Measurements from ENCODE around the gene ABCC1. TPM values are rescaled to one million over a fixed set of nuclear protein-coding genes. Genes with fewer than 3 reads are reported as not detected.

The ABCC1 gene
- total and polyA plus RNA-seq, 2 of the 8 experiments (the other 6 are each of a cell fraction or from before 2014, with no cell fraction given): 42.6 to 66.8 TPM

- peaks cover 7 to 33% of the 10 kb centered on the region in 2 experiments for H4K20me1 ChIP-seq (replicated peaks in 1 of 2; ENCODE audit: control insufficient read depth in 1 of 2, insufficient read depth in 2 of 2, low read length in 2 of 2)
- H4K8ac ChIP-seq (ENCODE audit: extremely low read depth, insufficient read depth, low read length): peak overlapping the region; percentile 79
- H4K5ac ChIP-seq (ENCODE audit: insufficient read length, low read depth, low read length): no peak overlapping the region
- no peaks in the 10 kb centered on the region for H3K9me3 ChIP-seq (ENCODE audit: insufficient read depth in 2 of 2, low read depth in 1 of 2, low read length in 1 of 2)
- H3K4me2 ChIP-seq (ENCODE audit: insufficient read depth in 1 of 2, low read depth in 2 of 2, low read length in 2 of 2): no peak overlapping the region
- H3K14ac ChIP-seq (ENCODE audit: insufficient read length): no peak overlapping the region
- peaks cover 35% of the 10 kb centered on the region for H3K79me1 ChIP-seq (ENCODE audit: low read depth, low read length)
- H4K91ac ChIP-seq (replicated peaks; ENCODE audit: insufficient read length, low read length): no peak overlapping the region
- H3K4me3 ChIP-seq (ENCODE audit: extremely low read depth in 1 of 4, insufficient read depth in 2 of 4, low read depth in 3 of 4, low read length in 4 of 4): no peak overlapping the region
- CTCF ChIA-PET (ENCODE audit: partially characterized antibody): interaction anchor here (0.9 to 1.3 kb wide), 2 partner anchors 16 to 49 kb away, joined by 3 read pairs; no protein-coding TSS in a partner anchor
- H2BK12ac ChIP-seq (ENCODE audit: low read depth, low read length): no peak overlapping the region
- DNase-seq (ENCODE audit: low read depth in 1 of 2, low spot score in 2 of 2) (no peak), FAIRE-seq (no peak)
- POLR2A ChIA-PET (ENCODE audit: partially characterized antibody): no interaction called here
- H3K18ac ChIP-seq (ENCODE audit: extremely low read depth, low read length): no peak overlapping the region
- H3K79me2 ChIP-seq (ENCODE audit: control insufficient read depth in 1 of 2, insufficient read depth in 2 of 2, low read length in 2 of 2): peaks cover 8 to 87% of the 10 kb centered on the region in 2 experiments
- H3K4me1 ChIP-seq (replicated peaks in 1 of 4; ENCODE audit: control insufficient read depth in 3 of 4, insufficient read depth in 4 of 4, low read length in 3 of 4): peaks cover 8 to 10% (median 8%) of the 10 kb centered on the region in 4 experiments
- H2AK5ac ChIP-seq (ENCODE audit: low read depth, low read length): no peak overlapping the region
- no peak overlapping the region for H2BK5ac ChIP-seq (ENCODE audit: low read depth, low read length)
- H3K23ac ChIP-seq (ENCODE audit: insufficient read length): no peak overlapping the region
- H2BK120ac ChIP-seq (replicated peaks; ENCODE audit: low read depth, low read length): no peak overlapping the region
- no peak overlapping the region for H3K9ac ChIP-seq (replicated peaks in 1 of 4; ENCODE audit: extremely low read depth in 1 of 4, low read depth in 3 of 4, low read length in 3 of 4)
- no peak overlapping the region for H2BK20ac ChIP-seq (ENCODE audit: low read length)
- no peaks in the 10 kb centered on the region for H3K23me2 ChIP-seq (ENCODE audit: low read depth, low read length)
- no peak overlapping the region for H2BK15ac ChIP-seq (ENCODE audit: low read length)
- H3K36me3 ChIP-seq (ENCODE audit: control insufficient read depth in 2 of 4, insufficient read depth in 4 of 4, low read length in 3 of 4): no peaks in the 10 kb centered on the region
- no peak overlapping the region for H2AFZ ChIP-seq (ENCODE audit: low read length)
- no peaks in the 10 kb centered on the region for H3K27me3 ChIP-seq (replicated peaks in 1 of 4; ENCODE audit: control insufficient read depth in 3 of 4, extremely low read depth in 1 of 4, insufficient read depth in 3 of 4, low read length in 3 of 4)
- H3K27ac ChIP-seq (ENCODE audit: low read depth, low read length): no peak overlapping the region
- 92% methylated on average over 9 of the region's 9 CpGs; no CpG with 5 or more reads in 1 of the 2 experiments for WGBS, 2 experiments (ENCODE audit: extremely low coverage in 1 of 2, insufficient coverage in 1 of 2, insufficient read length in 1 of 2, insufficient replicate concordance in 2 of 2, low coverage in 1 of 2, low lambda C conversion rate in 2 of 2, missing lambda C conversion rate in 1 of 2)
- no peak overlapping the region for H3K56ac ChIP-seq (replicated peaks; ENCODE audit: insufficient read length, low read depth, low read length)
- H3K4ac ChIP-seq (replicated peaks; ENCODE audit: insufficient read length, low read depth, low read length): no peak overlapping the region
These were observed 44.7 kb downstream of the ABCC1 start for GRCh38 chr16:15993946-15994665.
